Fibroblast of lung (primary cell): ENCODE measurements around the gene GRIN3A.

ENCODE experiments used
- CTCF ChIP-seq, 2 donors: IDR thresholded peaks in 1 of 2; conservative IDR thresholded peaks in 1 of 2; 1 replicate in 1 of 2; 2 replicates in 1 of 2; pipeline ENCODE4 v1.5.1; 2011 to 2012; ENCODE audit warnings: low read length in 2 of 2, control low read depth in 1 of 2, inconsistent platforms in 1 of 2, low read depth in 1 of 2, mild to moderate bottlenecking in 1 of 2
- EZH2 ChIP-seq: IDR thresholded peaks from 2 replicates; pipeline ENCODE4 v1.5.1; 2012; ENCODE audit warnings: low read length, control low read depth, mild to moderate bottlenecking; ENCODE audit errors: missing control alignments

GRCh38 chr9:101758304-101758930, 20.0 kb upstream of the GRIN3A start:
- TF ChIP-seq CTCF (conservative IDR thresholded peaks at IDR 0.05 in 1 of 2, IDR thresholded peaks at IDR 0.05 in 1 of 2; ENCODE audit: low read depth in 1 of 2, low read length in 2 of 2) (no peak), EZH2 (no peak)
